GM19351 (cell line): ENCODE data around the gene FGD4.
"Not testable (repeated sequence)": the region's sequence is repeated elsewhere in the genome, so short reads cannot be mapped to it uniquely, and the experiment has no call there.

Experiments
- ATAC-seq: cut with Tn5 transposase; IDR thresholded peaks from one replicate; pipeline ENCODE4 v1.9.1; 2021; ENCODE audit warnings: mild to moderate bottlenecking, moderate library complexity; ENCODE audit not compliant: unreplicated experiment

FGD4 gene

DNA sequence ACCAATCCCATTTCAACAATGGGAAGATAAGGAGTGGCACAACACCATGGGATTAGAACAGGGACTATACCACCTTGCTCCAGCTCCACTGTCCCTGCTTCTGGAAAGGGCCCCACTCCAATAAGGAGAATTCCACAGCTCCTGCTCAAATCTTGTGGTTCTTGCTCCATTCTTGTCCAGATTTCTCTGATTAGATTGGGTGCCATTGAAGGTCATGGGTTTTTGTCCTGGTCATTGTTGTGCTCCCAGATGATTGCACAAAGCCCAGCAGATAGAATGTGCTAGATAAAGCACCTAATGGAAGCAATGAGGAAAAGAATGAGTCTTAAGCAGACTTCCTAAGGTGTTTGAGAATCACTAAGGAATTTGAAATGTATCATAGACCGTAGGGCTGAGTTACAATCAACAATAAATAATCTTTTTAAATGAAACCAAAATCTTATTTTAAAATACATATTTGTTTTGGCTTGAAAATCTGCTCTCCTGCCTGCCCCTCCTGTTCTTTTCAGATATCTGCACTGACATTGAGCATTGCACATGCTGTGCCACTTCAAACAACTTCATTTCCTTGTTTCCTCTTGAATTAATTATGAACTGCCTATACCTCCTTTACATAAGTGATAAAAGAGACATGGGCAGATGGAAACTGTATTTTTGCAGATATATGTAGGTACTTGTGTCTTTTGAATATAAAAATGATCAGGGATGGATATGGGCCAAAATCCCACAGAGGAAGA, 115.9 kb downstream of the FGD4 start:
- no peak for ATAC-seq

DNA sequence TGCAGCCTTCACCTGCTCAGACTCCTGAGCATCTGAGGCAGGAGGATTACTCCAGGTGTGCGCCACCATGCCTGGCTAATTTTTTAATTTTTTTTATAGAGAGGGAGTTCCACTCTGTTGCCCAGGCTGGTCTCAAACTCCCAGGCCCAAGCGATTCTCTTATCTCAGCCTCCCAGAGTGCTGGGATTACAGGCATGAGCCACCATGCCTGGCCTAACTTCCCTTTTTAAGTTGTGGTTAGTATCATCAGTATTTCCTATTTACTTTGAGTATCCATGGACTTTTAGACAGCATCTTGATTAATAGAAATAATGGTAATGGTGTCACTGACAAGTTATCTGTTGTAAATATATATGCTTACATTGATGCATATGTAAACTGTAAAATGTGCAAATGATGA, 116.9 kb downstream of the FGD4 start:
- no peak for ATAC-seq

DNA sequence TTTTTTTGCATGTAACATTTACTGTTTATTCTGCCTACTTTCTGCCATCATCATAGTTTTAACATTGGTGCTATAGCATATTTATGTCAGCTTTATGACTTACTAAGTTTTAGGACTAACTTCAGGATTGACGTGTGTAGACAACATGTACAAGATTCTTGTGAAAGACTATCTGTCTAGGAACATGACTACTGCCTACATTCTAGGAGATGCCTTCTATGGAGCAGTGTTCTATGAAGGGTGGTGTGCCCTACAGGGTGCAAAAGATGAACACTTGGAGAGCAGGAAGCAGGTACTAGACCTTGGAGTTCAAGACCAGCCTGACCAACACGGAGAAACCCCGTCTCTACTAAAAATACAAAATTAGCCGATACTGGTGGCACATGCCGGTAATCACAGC, 118.6 kb downstream of the FGD4 start:
- ATAC-seq = no peak

DNA sequence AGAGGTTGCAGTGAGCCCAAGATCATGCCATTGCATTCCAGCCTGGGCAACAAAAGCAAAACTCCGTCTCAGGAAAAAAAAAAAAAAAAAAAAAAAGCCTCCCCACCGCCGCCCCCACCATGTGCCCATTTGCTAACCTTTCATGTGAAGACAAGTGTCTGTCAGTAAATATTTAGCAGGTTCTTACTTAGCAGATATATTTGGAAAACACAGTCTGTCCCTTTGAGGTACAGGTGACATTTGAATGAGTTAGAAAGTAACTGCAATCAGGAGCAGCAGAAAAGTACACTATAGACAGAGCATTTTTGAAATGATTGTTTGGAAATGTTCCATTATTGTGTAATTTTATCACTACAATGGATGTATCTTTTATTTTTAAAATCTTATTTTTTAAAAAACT, 119.7 kb downstream of the FGD4 start:
- ATAC-seq = no peak

DNA sequence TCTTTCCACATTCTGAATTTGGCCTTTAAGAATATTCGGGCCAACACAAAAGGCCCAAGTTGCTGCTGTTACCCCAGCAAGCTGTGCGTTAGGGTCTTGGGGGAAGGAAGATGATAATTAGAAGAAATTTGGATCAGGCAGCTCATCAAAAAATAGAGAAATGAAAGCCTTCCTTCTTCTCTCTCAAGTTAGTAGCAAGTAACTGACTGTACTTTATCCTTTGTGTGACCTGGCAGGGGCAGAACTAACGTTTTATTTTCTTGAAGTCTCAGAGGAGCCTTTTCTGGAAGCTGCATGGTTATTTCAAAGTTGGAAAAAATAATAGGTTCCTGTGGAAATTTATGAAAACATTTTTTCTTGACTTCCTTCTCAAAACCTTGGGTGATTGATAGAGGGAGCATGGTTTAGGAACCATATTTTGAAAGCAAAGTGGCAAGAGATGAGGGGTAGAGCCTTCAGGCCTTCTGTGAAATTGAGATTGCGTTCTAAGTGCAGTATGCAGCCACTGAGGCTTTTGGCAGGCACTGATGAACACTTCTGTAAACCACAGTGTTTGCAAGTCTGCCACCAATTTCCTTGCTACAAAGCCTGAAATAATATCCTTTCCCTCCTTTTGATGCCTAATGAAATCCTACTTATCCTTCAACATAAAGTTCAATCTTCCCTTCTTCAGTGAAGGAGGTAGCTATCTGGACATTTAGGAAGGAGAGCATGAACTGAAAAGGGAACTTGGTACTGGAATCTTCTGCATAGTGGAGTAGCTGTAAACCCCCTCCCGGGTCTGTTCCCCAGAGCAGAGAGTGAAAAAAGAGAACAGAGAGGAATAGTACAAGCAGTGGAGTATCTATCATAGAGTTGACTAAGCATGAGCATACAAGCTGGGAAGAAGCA, 123.2 kb downstream of the FGD4 start:
- ATAC-seq = peak; percentile 70

DNA sequence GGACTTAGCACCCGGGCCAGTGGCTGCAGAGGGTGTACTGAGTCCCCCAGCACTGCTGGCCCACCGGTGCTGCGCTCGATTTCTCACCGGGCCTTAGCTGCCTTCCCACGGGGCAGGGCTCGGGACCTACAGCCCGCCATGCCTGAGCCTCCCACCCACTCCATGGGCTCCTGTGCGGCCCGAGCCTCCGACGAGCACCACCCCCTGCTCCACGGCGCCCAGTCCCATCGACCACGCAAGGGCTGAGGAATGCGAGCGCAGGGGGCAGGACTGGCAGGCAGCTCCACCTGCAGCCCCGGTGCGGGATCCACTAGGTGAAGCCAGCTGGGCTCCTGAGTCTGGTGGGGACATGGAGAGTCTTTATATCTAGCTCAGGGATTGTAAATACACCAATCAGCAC, 126.4 kb downstream of the FGD4 start:
- ATAC-seq = not testable (repeated sequence)

DNA sequence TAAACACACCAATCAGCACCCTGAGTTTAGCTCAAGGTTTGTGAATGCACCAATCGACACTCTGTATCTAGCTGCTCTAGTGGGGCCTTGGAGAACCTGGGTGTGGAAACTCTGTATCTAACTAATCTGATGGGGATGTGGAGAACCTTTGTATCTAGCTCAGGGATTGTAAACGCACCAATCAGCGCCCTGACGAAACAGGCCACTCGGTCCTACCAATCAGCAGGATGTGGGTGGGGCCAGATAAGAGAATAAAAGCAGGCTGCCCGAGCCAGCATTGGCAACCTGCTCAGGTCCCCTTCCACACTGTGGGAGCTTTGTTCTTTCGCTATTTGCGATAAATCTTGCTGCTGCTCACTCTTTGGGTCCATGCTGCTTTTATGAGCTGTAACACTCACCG, 127.0 kb downstream of the FGD4 start:
- ATAC-seq = not testable (repeated sequence)

DNA sequence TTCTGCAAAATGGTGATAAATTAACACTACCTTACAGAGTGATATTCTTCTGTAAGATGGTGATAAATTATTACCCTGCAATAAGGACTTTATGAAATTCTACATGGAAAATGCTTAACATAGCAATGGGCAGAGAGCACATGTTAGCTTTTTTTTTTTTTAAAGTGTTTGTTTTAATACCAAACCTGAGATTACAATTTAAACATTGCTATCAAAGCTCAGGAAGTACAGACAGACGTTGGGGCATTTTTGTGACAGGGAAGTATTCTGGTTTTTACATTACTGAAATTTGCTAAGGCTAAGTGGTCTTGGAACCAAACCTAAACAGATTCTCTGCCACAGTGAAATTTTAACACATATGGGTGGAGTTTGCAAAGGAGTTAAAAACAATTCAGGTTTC, 133.1 kb downstream of the FGD4 start:
- ATAC-seq = no peak

DNA sequence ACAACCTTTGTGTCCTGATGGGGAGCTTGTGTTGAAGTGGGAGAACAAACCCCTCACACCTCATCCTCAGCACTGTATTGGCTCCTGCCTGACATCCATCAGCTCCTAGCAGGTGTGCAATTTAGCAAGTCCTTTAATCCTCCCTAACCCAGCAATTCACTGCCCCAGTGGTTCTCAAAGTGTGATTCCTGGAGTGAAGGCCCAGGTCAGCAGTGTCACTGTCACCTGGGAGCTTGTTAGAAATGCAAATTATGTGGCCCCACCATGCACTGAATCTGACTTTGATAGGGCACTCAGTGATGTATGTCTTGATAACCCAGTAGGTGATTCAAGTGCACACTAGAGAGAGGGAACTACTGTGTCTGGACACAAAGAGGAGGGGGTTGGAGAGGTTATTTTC, 133.6 kb downstream of the FGD4 start:
- ATAC-seq = no peak

DNA sequence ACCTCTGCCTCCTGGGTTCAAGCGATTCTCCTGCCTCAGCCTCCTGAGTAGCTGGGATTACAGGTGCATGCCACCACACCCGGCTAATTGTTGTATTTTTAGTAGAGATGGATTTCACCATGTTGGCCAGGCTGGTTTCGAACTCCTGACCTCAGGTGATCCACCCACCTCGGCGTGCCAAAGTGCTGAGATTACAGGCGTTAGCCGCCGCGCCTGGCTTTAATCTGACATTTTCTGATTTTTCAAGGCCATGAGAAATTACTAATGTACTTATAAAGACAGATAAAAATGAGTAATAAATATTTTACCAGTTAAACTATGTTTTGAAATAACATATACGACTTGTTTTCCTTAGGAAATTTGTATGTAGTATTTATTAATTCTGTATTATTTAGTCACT, 134.1 kb downstream of the FGD4 start:
- not testable (repeated sequence) for ATAC-seq

DNA sequence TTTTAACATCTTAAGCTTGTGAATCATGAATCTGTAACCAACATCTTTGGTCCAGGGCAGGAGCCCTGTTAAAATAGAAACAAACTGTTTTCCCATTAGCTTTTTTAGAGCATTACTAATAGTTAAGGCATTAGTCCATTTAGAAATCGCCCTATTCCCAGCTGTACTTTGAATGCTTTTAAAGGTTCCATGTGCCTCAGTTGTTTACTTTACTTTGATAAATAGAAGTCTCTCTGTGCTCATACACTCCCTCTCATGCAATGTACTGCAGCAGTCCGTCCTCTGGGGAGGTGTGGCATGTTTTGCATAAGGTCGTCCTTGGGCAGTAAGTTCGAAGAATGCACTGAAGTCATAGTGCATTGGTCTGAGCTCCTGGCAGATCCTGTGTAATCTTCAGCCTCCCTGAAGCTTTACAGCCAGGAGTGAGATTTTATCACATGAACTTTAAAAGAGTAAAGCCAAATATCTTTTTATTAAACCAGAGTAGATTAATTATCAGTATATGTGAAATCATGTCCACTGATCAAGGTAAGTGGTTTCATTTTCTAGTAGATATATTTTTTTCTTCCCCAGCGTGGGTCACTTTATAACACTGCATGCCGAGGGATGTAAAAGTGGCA, 134.7 kb downstream of the FGD4 start:
- ATAC-seq = peak; percentile 84

DNA sequence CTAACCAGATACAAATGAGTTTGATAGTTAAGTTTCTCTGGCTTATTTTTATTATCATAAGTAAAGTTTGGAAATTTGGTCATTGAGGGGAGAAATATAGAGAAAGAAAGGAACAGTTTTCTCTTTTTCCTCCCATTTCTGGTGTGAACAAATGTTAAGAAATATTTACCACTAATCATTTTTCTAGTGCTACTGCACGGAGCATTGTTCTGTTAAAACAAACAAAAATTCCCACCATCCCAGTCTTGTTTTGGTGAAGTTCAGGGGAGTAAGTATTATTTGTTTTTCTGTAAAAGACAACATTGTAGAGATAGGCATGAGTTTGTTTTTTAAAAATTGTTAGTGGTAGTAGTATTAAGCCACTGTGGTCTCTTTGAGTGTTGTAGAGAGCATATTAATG, 135.3 kb downstream of the FGD4 start:
- no peak for ATAC-seq

DNA sequence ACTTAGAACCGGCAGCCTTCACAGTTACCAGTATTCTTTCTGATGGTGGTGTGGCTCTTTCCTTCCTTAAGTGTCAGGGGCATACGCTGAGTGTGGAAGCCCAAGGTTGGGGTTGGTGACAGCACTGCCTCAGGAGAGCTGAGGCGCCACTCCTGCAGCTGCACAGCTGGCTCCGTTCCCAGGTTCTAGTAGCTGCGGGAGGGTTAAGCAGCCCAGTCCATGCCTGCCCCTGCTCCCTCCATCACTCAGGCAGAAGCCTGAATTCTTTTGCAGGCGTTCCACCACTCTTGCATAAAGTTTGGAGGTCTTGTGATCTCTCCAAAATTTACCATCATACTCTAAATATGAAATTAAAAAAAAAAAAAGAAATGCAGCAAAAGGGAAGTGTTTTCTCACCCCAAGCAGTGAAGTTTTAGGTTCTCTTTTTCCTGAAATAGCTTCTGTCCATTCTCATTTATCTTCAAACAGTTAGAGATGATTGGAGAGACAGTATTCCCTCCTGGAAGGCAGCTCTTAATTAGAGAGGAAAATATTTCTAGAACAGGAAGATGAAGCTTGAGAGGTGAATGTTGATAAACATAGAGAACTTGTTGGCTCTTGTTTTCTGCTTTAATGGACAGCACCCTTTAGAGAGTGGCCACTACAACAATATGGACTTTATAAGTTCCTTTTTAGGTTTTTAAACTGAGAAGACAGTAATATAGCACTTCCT, 136.1 kb downstream of the FGD4 start:
- peak; percentile 62 for ATAC-seq

DNA sequence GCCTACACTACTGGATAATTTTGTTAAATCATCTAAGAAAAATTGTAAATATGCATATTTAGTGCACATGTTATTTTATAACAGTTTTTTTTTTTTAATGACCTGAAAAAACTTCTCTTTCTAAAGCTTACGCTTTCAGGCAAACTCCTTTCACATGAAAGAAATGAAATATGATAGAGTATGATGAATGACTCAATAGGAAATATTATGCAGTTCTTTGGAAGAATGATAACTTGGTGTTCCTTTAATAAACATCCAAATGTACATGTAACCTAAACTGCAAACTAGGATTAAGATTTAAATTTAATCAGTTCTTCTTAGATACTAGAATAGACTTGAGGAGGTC, 136.6 kb downstream of the FGD4 start:
- no peak for ATAC-seq

DNA sequence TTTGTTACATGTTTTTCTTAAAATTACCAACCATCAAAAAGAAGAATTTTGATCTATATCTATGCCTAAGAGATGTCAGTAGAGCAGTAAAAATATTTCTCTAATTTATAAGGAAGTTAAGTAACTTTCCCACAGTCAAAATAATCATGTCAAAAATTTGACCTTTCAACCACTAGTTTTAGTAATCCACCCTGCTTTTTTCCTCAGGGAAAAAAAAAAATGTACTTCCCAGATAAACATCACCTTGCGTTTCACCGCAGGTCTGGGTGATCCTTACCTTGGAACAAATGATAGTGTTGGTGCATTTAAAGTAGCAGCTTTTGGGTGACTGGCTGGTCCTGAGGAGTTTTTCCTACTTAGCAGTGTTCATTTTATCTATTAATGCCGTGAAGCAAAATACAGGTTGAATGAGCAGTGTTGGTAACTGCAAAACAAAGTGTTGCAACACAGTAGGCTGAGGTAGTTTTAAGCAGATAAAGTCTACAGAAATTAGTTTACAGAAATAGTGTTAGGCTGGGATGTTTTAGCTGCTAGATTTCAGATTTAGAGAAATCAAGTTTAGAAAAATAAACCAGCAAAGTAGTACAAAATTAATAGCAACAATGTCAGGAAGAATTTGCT, 142.5 kb downstream of the FGD4 start:
- ATAC-seq = no peak

DNA sequence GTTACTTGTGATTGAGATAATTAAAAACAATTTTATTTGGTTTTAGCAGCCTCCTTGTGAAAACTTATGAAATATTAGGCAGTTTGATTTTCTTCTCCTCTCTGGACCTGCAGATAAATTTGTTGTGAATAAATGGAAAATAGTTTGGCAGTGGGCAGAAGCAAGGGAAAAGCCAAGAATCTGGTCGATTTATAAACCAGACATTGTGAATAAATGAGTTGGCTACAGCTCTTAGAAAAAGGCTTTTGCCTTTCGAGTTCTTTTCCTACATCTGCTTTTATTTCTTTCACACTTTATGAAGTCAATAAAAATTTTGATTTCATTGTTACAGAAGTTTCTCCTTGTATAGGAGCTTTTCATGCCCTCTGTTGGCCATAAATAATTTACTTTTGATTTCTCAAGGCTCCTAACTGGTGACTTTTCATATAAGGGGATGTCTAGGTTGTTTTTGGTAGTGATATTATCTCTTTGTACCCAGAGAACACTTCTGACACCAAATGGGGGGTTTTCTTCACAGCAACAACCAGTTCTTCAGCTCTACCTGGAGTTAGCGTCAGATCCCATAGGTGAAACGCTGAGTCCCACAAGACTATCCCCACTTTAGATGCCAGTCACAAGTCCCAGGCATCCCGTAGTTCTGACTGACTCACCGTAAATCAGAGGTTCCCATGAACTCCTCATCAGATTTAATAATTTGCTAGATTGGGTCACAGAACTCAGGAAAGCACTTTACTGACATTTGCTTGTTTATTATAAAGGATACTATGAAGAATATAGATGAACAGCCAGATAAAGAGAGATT, 143.3 kb downstream of the FGD4 start:
- ATAC-seq = no peak

DNA sequence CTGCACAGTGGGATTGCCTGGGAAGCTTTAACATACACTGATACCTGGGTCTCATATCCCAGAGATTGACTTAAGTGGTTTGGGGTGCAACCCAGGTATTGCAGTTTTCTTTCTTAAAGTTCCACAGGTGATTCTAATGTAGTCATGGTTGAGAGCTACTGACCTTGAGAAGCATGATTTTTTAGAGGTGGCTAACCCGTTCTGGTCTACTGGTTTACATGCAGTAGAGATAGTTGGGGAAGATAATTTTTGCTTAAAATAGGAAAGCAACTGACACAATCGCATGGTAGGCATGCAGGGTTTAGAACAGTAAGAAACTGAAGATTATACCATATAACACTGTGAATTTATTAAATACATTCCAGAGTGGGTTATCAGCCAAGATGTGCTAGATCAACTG, 145.5 kb downstream of the FGD4 start:
- ATAC-seq = no peak

DNA sequence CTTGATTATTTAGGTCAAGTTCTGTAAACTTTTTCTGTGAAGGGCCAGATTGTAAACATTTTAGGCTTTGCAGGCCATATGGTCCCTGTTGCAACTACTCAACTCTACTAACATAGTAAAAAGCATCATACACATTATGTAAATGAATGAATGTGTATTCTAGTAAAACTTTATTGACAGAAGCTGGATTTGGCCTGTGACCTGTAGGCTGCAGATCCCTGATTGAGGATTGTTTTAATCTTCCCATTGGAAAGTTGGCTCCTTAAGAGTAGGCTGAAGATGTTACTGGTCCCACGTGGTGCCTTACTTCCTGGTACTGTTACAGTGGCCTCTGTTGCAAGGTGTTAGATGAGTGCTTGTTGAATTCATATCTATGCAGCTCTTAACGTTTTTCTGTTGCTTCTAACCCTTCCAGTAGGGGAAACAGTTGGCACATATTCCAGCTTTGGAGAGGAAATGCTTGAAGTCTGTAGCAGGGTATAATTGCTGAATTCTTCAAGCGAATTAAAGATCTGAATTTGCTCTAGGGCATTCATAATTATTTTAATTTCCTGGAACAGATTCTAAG, 146.1 kb downstream of the FGD4 start:
- ATAC-seq = no peak

DNA sequence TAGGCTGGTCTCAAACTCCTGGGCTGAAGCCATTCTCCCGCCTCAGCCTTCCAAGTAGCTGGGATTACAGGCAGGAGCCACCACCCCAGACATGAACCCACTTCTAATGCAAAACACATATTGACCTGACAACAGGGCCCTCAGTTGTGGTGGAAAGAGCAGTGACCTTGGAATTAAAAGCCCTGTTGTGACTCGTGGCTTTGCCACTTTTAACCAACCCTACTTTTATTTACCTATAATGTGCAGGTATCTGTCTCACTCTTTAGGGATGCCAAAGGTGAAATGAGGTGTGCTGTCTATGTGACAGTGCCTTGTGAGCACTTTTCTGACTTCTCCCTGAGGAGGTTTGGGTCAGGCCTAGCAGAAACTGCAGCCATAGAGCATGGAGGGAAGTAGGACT, 146.9 kb downstream of the FGD4 start:
- ATAC-seq = no peak
